ENCODE measurements around the gene WDR37.
"Not testable (repeated sequence)": the region's sequence is repeated elsewhere in the genome, so short reads cannot be mapped to it uniquely, and the experiment has no call there.

WDR37 gene

DNA sequence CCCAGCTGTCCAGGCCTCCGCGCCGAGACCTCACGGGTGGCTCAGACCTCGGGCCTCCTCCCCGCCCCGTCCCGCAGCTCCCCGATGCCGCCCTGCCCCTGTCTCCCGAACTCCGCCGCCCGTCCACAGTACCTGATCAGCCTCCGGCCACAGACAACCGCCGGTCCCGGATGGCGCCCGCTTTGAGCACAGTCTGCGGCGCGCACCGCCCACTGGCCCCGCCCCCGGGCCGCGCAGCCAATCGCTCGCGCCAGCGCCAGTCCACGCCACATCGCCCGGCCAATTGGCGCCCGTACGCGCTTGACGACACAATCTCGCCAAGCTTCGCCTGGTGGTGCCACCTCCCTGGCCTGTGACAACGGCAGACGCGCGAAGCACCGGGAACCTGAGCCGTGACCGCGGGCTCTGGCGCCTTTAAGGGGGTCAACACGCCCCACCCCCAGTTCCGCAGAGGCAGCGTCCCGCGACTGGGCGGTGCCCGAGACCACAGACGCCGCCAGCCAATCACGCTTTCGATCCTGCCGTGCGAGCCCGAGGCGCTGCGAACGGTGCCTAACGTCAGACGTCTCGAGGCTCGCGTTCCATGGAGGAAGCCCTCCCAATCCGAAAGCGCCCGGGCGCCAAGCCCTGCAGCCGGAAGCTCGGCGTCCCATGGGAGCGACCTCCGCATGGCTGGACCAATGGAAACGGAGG is 7.3 kb upstream of the WDR37 start, which contains the start of gene IDI1:
IDI1 (minus strand) TSS at position 388 of the 693 bp plus-strand sequence; CDS start at position 272, 116 bp downstream.
- TF ChIP-seq POLR2A (IDR thresholded peaks at IDR 0.05; ENCODE audit: low read depth, low read length) = peak; percentile 95
- DNase-seq (ENCODE audit: insufficient read length, low spot score) (peak; percentile 77), FAIRE-seq (no peak)

DNA sequence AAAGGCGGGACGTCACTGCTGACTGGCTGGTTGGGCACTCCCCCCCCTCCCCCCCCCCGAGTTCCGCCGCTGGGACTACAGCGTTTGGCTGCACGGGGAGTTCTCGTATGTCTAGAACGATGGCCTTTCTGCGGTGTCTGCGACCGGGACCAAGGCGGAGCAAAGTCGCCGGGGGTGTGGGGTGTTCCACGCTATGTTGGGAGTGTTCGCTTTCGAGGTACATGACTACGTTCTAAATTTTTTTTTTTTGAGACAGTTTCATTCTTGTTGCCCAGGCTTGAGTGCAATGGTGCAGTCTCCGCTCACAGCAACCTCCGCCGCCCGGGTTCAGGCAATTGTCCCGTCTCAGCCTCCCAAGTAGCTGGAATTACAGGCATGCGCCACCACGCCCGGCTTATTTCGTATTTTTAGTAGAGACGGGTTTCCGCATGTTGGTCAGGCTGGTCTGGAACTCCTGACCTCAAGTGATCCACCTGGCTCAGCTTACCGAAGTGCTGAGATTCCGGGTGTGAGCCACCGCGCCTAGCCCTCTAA is 6.7 kb upstream of the WDR37 start:
- DNase-seq (ENCODE audit: insufficient read length, low spot score) (no peak), FAIRE-seq (no peak)
- TF ChIP-seq POLR2A (IDR thresholded peaks at IDR 0.05; ENCODE audit: low read depth, low read length) = no peak; the same call in 1 of the 2 replicates

- DNase-seq (ENCODE audit: insufficient read length, low spot score) = no peak
- TF ChIP-seq POLR2A (IDR thresholded peaks at IDR 0.05; ENCODE audit: low read depth, low read length) = no peak
Observed at GRCh38 chr10:1050145-1050544, 6.0 kb upstream of the WDR37 start.

GRCh38 chr10:1050554-1050953 is 5.6 kb upstream of the WDR37 start:
- no peak for DNase-seq (ENCODE audit: insufficient read length, low spot score)
- TF ChIP-seq POLR2A (IDR thresholded peaks at IDR 0.05; ENCODE audit: low read depth, low read length) = no peak
- FAIRE-seq = no peak

More at GRCh38 chr10:1050145-1050544, 6.0 kb upstream of the WDR37 start:
- FAIRE-seq = no peak

DNA sequence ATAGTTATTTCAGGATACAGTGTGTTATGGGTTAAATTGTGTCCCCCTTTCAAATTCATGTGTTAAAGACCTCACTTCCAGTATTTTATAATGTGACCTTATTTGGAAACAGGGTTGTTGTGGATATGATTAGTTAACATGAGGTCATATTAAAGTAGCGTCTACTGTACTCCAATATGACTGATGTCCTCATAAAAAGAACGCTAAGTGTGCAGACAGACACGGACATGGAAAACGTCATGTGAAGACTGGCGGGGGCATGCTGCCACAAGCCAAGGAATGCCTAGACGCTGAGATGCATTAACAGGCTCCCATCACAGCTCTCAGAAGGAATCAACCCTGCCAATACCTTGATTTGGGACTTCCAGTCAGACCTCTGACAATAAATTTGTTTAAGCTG is 1.5 kb upstream of the WDR37 start:
- DNase-seq (ENCODE audit: insufficient read length, low spot score) (no peak), FAIRE-seq (no peak)
- no peak for TF ChIP-seq POLR2A (IDR thresholded peaks at IDR 0.05; ENCODE audit: low read depth, low read length)

DNA sequence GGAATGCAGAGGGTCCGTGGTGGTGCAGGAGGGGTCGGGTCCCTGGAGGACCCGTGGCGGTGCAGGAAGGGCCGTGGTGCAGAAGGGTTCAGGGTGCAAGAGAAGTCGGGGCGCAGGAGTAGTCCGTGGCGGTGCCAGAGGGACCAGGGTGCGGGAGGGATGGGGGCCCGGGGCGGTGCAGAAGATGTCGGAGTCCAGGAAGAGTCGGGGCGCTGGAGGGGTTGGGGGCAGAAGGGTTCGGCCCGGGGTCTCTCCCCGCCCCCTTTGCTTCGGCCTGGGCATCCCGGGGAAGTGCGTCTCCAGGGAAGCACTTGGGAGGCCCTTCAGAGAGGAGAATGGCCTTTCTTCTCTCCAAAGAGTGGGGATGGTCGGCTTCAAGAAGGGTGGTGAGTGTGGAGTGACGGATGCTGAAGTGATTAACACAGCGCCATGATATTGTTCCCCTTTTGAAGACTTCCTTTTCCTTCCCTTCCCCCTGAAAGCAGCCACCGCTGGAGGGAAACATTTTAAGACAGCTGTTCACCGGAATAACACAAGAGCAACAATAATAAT is 997 bp downstream of the WDR37 start:
- no peak for TF ChIP-seq POLR2A (IDR thresholded peaks at IDR 0.05; ENCODE audit: low read depth, low read length)
- no peak for DNase-seq (ENCODE audit: insufficient read length, low spot score)
- FAIRE-seq = no peak

GRCh38 chr10:1058017-1058416 is 1.8 kb downstream of the WDR37 start:
- no peak for TF ChIP-seq POLR2A (IDR thresholded peaks at IDR 0.05; ENCODE audit: low read depth, low read length)
- DNase-seq (ENCODE audit: insufficient read length, low spot score) (no peak), FAIRE-seq (no peak)

- FAIRE-seq = no peak
- DNase-seq (ENCODE audit: insufficient read length, low spot score) = no peak
Observed at GRCh38 chr10:1059902-1060301, 3.7 kb downstream of the WDR37 start.

DNA sequence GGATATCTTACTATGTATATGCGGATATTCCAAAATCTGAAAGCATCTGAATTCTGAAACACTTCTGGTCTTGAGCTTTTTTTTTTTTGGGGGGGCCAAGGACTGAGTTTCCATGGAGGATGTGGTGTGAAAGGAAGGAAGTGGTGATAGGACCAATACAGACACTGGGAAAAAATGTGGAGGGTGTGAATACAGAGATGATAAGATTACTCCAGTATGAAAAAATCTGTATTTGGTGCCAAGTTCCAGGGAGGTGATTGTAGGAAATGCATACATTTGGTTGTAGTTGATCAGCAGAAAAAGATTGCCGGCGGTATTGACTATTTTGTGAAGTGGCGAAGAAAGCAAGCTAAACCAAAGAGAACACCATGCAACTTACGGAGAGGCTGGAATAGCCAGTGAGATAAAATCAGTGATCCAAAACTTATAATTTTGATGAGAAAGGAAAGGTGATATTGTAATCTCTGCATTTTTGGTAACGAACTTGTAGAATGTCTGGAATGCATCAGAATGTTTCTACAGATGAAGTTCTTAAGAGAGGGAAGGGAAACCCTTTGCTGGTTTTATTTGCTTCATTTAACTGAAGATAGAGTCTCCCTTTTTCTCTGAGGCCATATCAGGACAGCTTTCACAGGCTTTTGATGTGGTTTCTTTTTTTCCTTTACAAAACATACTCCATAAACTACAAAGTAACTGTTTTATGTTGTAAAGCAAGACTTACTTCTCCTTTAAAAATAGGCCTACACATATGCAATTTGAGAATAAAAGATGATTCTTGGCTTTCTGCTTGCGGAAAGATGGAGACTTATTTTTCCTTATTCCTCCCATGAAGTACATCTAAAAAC is 6.0 kb downstream of the WDR37 start:
- FAIRE-seq (no peak), DNase-seq (ENCODE audit: insufficient read length, low spot score) (no peak)
- TF ChIP-seq POLR2A (IDR thresholded peaks at IDR 0.05; ENCODE audit: low read depth, low read length) = no peak

More at GRCh38 chr10:1059902-1060301, 3.7 kb downstream of the WDR37 start:
- no peak for TF ChIP-seq POLR2A (IDR thresholded peaks at IDR 0.05; ENCODE audit: low read depth, low read length)

- FAIRE-seq (no peak), DNase-seq (ENCODE audit: insufficient read length, low spot score) (no peak)
- no peak for TF ChIP-seq POLR2A (IDR thresholded peaks at IDR 0.05; ENCODE audit: low read depth, low read length)
Observed at GRCh38 chr10:1063232-1063865, 7.2 kb downstream of the WDR37 start.

DNA sequence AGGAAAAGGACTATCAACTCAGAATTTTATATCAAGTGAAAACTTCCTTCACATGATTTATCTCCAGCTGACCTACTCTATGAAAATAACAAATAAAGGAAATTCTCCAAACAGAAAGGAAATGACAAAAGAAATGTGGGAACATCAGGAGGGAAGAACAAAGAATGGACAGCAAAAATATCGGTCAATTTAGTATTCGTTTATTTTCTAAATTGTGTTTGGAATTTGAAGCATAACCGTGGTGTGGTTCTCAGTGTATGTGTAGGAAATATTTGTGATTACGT is 8.7 kb downstream of the WDR37 start:
- FAIRE-seq = no peak
- no peak for TF ChIP-seq POLR2A (IDR thresholded peaks at IDR 0.05; ENCODE audit: low read depth, low read length)
- DNase-seq (ENCODE audit: insufficient read length, low spot score) = no peak

DNA sequence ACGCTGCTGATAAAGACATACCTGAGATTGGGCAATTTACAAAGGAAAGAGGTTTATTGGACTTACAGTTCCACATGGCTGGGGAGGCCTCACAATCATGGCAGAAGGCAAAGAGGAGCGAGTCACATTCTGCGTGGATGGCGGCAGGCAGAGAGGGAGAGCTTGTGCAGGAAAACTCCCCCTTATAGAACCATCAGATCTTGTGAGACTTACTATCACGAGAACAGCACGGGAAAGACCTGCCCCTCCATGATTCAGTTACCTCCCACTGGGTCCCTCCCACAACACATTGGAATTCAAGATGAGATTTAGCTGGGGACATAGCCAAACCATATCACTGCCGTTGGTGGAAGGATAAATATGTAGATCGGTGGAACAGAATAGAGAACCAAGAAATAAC is 10.5 kb downstream of the WDR37 start:
- DNase-seq (ENCODE audit: insufficient read length, low spot score); FAIRE-seq: not testable (repeated sequence)

- TF ChIP-seq POLR2A (IDR thresholded peaks at IDR 0.05; ENCODE audit: low read depth, low read length) = no peak
- no peak for DNase-seq (ENCODE audit: insufficient read length, low spot score)
- FAIRE-seq = no peak
Observed at GRCh38 chr10:1068380-1069361, 12.5 kb downstream of the WDR37 start.

Measured in H54 (cell line).